ENCODE measurements around the gene SSX4B. TPM values are rescaled to one million over a fixed set of nuclear protein-coding genes. Genes with fewer than 3 reads are reported as not detected.
"Not testable (repeated sequence)": the region's sequence is repeated elsewhere in the genome, so short reads cannot be mapped to it uniquely, and the experiment has no call there.

The SSX4B gene, protein sequence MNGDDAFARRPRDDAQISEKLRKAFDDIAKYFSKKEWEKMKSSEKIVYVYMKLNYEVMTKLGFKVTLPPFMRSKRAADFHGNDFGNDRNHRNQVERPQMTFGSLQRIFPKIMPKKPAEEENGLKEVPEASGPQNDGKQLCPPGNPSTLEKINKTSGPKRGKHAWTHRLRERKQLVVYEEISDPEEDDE
- 0.19 TPM in 1 of 2 replicates, not detected in the other for total RNA-seq (2014; rRNA removed; shearing (Covaris generic))
- 0.47 and 0.48 TPM in 2 replicates for polyA plus RNA-seq (2016; fragmentation: Nextera tagmentation; extraction: Ambion mirVana)
- long read RNA-seq, result 0 reads

GRCh38 chrX:48411860-48412259, at the start of gene SSX4B:
TSS of gene SSX4B (minus strand) at chrX:48411960. CDS start at chrX:48411372, 588 bp downstream.
- DNase-seq (ENCODE audit: low spot score); H4K20me1 ChIP-seq (replicated peaks; ENCODE audit: insufficient read depth); H2AFZ ChIP-seq; H3K4me1 ChIP-seq (ENCODE audit: insufficient read depth); H3K36me3 ChIP-seq (ENCODE audit: insufficient read depth); H3K27me3 ChIP-seq (ENCODE audit: insufficient read depth); H3K4me3 ChIP-seq; H3K4me2 ChIP-seq; H3K27ac Mint-ChIP-seq; H3K27me3 Mint-ChIP-seq (ENCODE audit: insufficient read depth, low read depth, poor library complexity); H3K36me3 Mint-ChIP-seq (ENCODE audit: low read depth); H3K9me3 Mint-ChIP-seq; H3K4me3 Mint-ChIP-seq; H3F3A ChIP-seq (replicated peaks; ENCODE audit: low read depth); H3K27ac ChIP-seq (ENCODE audit: low read depth); H3K4me1 Mint-ChIP-seq; ATAC-seq; H3K9me2 ChIP-seq (ENCODE audit: insufficient read depth); H3K79me2 ChIP-seq (replicated peaks; ENCODE audit: insufficient read depth): not testable (repeated sequence)

- no peak overlapping the region for H3K27ac ChIP-seq (ENCODE audit: low read depth)
- H3K4me3 ChIP-seq, result no peak overlapping the region
- Mint-ChIP-seq H3K27ac (no peak overlapping the region), H3K36me3 (ENCODE audit: low read depth) (peaks cover 52% of the 10 kb centered on the region), H3K4me1 (no peaks in the 10 kb centered on the region; the same call in 2 of the 3 replicates), H3K4me3 (no peak overlapping the region), H3K9me3 (no peaks in the 10 kb centered on the region; the same call in 1 of the 3 replicates), H3K27me3 (ENCODE audit: insufficient read depth, low read depth, poor library complexity) (peaks cover 2% of the 10 kb centered on the region)
- DNase-seq (ENCODE audit: low spot score) (no peak), ATAC-seq (no peak)
- no peaks in the 10 kb centered on the region; the same call in 1 of the 2 replicates for H3K36me3 ChIP-seq (ENCODE audit: insufficient read depth)
- no peaks in the 10 kb centered on the region for H3K4me1 ChIP-seq (ENCODE audit: insufficient read depth)
- H3K9me2 ChIP-seq (ENCODE audit: insufficient read depth), result no peaks in the 10 kb centered on the region
- no peak overlapping the region for H3K4me2 ChIP-seq
- H3K27me3 ChIP-seq (ENCODE audit: insufficient read depth), result no peaks in the 10 kb centered on the region
- no peaks in the 10 kb centered on the region for H3F3A ChIP-seq (replicated peaks; ENCODE audit: low read depth)
- no peaks in the 10 kb centered on the region for H3K79me2 ChIP-seq (replicated peaks; ENCODE audit: insufficient read depth)
- H2AFZ ChIP-seq, result no peak overlapping the region
- H4K20me1 ChIP-seq (replicated peaks; ENCODE audit: insufficient read depth), result no peaks in the 10 kb centered on the region
- TF ChIP-seq EZH2phosphoT487 (IDR thresholded peaks at IDR 0.05; ENCODE audit: unreplicated experiment) (no peak), EZH2 (IDR thresholded peaks at IDR 0.05; ENCODE audit: low read depth, unreplicated experiment) (no peak), JUNB (IDR thresholded peaks at IDR 0.05; ENCODE audit: unreplicated experiment) (no peak), NANOG (IDR thresholded peaks at IDR 0.05; ENCODE audit: borderline replicate concordance) (no peak), POLR2AphosphoS5 (IDR thresholded peaks at IDR 0.05; ENCODE audit: low read depth) (no peak), STAT1 (IDR thresholded peaks at IDR 0.05; ENCODE audit: unreplicated experiment) (no peak), CTCF (conservative IDR thresholded peaks at IDR 0.05; ENCODE audit: low read depth in 2 of 2) (no peak), ZNF114 (CRISPR knock-in tag; IDR thresholded peaks at IDR 0.05) (no peak), CREB1 (CRISPR knock-in tag; IDR thresholded peaks at IDR 0.05; ENCODE audit: low read depth) (no peak), ZNF331 (CRISPR knock-in tag; IDR thresholded peaks at IDR 0.05; ENCODE audit: low read depth) (no peak), ETS1 (IDR thresholded peaks at IDR 0.05) (no peak)
- TF ChIP-seq, protein P1, sequence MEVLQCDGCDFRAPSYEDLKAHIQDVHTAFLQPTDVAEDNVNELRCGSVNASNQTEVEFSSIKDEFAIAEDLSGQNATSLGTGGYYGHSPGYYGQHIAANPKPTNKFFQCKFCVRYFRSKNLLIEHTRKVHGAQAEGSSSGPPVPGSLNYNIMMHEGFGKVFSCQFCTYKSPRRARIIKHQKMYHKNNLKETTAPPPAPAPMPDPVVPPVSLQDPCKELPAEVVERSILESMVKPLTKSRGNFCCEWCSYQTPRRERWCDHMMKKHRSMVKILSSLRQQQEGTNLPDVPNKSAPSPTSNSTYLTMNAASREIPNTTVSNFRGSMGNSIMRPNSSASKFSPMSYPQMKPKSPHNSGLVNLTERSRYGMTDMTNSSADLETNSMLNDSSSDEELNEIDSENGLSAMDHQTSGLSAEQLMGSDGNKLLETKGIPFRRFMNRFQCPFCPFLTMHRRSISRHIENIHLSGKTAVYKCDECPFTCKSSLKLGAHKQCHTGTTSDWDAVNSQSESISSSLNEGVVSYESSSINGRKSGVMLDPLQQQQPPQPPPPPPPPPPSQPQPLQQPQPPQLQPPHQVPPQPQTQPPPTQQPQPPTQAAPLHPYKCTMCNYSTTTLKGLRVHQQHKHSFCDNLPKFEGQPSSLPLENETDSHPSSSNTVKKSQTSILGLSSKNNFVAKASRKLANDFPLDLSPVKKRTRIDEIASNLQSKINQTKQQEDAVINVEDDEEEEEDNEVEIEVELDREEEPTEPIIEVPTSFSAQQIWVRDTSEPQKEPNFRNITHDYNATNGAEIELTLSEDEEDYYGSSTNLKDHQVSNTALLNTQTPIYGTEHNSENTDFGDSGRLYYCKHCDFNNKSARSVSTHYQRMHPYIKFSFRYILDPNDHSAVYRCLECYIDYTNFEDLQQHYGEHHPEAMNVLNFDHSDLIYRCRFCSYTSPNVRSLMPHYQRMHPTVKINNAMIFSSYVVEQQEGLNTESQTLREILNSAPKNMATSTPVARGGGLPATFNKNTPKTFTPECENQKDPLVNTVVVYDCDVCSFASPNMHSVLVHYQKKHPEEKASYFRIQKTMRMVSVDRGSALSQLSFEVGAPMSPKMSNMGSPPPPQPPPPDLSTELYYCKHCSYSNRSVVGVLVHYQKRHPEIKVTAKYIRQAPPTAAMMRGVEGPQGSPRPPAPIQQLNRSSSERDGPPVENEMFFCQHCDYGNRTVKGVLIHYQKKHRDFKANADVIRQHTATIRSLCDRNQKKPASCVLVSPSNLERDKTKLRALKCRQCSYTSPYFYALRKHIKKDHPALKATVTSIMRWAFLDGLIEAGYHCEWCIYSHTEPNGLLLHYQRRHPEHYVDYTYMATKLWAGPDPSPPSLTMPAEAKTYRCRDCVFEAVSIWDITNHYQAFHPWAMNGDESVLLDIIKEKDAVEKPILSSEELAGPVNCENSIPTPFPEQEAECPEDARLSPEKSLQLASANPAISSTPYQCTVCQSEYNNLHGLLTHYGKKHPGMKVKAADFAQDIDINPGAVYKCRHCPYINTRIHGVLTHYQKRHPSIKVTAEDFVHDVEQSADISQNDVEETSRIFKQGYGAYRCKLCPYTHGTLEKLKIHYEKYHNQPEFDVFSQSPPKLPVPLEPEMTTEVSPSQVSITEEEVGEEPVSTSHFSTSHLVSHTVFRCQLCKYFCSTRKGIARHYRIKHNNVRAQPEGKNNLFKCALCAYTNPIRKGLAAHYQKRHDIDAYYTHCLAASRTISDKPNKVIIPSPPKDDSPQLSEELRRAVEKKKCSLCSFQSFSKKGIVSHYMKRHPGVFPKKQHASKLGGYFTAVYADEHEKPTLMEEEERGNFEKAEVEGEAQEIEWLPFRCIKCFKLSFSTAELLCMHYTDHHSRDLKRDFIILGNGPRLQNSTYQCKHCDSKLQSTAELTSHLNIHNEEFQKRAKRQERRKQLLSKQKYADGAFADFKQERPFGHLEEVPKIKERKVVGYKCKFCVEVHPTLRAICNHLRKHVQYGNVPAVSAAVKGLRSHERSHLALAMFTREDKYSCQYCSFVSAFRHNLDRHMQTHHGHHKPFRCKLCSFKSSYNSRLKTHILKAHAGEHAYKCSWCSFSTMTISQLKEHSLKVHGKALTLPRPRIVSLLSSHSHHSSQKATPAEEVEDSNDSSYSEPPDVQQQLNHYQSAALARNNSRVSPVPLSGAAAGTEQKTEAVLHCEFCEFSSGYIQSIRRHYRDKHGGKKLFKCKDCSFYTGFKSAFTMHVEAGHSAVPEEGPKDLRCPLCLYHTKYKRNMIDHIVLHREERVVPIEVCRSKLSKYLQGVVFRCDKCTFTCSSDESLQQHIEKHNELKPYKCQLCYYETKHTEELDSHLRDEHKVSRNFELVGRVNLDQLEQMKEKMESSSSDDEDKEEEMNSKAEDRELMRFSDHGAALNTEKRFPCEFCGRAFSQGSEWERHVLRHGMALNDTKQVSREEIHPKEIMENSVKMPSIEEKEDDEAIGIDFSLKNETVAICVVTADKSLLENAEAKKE (CRISPR knock-in tag; IDR thresholded peaks at IDR 0.05), result no peak
Observed at GRCh38 chrX:48460606-48461005, 48.8 kb upstream of the SSX4B start.
